ENCODE measurements around the gene OVCA2.

- TF ChIP-seq, protein P1, sequence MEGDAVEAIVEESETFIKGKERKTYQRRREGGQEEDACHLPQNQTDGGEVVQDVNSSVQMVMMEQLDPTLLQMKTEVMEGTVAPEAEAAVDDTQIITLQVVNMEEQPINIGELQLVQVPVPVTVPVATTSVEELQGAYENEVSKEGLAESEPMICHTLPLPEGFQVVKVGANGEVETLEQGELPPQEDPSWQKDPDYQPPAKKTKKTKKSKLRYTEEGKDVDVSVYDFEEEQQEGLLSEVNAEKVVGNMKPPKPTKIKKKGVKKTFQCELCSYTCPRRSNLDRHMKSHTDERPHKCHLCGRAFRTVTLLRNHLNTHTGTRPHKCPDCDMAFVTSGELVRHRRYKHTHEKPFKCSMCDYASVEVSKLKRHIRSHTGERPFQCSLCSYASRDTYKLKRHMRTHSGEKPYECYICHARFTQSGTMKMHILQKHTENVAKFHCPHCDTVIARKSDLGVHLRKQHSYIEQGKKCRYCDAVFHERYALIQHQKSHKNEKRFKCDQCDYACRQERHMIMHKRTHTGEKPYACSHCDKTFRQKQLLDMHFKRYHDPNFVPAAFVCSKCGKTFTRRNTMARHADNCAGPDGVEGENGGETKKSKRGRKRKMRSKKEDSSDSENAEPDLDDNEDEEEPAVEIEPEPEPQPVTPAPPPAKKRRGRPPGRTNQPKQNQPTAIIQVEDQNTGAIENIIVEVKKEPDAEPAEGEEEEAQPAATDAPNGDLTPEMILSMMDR (optimal IDR thresholded peaks at IDR 0.05 in 1 of 3, IDR thresholded peaks at IDR 0.05 in 1 of 3, conservative IDR thresholded peaks at IDR 0.05 in 1 of 3; ENCODE audit: extremely low read depth in 1 of 3, insufficient read depth in 2 of 3, low read length in 3 of 3) = no peak
- no peak for TF ChIP-seq EZH2 (IDR thresholded peaks at IDR 0.05; ENCODE audit: low read length)
Measured at GRCh38 chr17:2044263-2044894, 2.6 kb downstream of the OVCA2 start.

Data from keratinocyte (primary cell).